GM18951 (cell line): Measurements from ENCODE around the gene TBC1D22A.

Source experiments
- POLR2A ChIP-seq: IDR thresholded peaks from 4 replicates; pipeline ENCODE4 v1.6.1; 2011; ENCODE audit warnings: mild to moderate bottlenecking; ENCODE audit not compliant: insufficient read length, insufficient read depth; ENCODE audit errors: extremely low read depth
- in situ Hi-C: fragments of 300-500 bp; cut with MboI; formaldehyde crosslinking; loops from one replicate; pipeline ENCODE4 v1.12.0; 2022; ENCODE audit warnings: low sequenced_read_pairs, mixed read lengths, inconsistent platforms; ENCODE audit not compliant: unreplicated experiment

TBC1D22A gene

DNA sequence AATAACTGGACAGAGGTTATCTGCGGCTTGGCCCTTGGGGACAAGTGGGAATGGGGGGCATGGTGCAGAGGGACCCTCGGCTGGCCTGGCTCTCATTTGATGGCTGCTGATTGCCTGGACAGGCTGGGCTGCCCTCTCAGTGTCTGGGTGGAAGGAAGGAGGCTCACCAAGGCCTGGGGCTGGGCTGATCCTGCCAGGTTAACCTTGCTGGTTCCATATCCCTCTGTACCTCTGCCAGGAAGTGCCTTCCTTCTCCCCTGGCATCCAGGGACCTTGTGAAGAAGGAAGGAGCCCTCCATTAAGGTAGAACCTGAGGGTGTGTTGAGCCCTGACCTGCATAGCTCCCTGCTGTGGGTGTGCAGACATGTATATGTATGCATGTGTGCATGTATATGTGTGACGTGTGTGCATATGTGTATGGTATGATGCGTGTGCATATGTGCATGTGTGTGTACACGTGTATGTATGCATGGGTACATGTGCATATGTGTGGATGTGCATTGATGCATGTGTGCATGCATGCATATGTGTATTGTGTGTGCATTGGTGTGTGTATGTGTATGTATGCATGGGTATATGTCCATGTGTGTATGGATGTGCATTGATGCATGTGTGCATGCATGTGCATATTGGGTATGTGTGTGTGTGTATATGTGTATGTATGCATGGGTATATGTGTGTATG lies 433.9 kb downstream of the TBC1D22A start:
- in situ Hi-C loops, result no loop called here
- TF ChIP-seq POLR2A, result no peak

DNA sequence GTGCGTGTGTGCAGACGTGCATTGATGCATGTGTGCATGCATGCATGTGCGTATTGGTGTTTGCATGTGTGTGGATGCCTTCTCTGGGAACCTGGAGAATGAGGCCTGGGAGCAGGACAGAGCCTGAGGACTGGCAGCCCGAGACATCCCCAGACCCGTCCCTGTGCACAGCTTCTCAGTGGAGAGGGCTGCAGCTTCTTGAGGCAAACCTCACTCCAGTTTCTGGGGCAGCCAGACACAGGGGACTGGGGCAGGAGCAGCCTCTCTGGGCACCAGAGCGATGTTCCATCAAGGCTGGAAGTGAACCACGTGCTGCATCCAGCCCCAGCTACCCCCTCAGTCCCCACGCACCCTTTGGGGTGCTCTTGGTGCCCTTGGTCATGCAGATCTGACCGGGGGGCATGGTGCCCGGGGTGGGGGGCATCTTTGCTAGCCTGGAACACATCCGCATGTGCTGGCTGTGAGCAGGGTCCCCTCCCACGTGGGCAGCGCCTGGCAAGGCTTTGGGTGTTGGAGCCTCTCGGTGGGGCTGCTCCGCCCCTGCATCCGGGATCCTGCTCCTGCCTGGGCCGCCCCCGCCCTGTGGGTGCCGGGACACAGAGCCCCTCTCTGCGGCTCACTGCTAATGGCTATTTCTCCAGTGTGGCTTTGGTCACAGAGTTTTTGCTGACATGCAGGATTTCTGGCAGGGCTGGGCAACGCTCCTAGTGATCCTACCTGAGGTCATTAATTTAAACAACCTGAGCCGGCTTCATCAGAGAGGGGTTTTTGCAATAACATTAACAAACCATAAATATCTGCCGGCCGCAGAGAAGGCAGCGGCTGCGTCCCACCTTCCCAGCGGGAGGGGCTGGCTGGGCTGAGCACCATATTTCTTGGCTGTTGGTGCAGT lies 434.7 kb downstream of the TBC1D22A start:
- in situ Hi-C loops, result no loop called here
- TF ChIP-seq POLR2A, result no peak

GRCh38 chr22:47197773-47198500 lies 435.5 kb downstream of the TBC1D22A start:
- in situ Hi-C loops, result no loop called here

GRCh38 chr22:47198801-47199251 lies 436.4 kb downstream of the TBC1D22A start:
- no peak for TF ChIP-seq POLR2A
- in situ Hi-C loops, result no loop called here

More at GRCh38 chr22:47197773-47198500, 435.5 kb downstream of the TBC1D22A start:
- TF ChIP-seq POLR2A, result no peak

DNA sequence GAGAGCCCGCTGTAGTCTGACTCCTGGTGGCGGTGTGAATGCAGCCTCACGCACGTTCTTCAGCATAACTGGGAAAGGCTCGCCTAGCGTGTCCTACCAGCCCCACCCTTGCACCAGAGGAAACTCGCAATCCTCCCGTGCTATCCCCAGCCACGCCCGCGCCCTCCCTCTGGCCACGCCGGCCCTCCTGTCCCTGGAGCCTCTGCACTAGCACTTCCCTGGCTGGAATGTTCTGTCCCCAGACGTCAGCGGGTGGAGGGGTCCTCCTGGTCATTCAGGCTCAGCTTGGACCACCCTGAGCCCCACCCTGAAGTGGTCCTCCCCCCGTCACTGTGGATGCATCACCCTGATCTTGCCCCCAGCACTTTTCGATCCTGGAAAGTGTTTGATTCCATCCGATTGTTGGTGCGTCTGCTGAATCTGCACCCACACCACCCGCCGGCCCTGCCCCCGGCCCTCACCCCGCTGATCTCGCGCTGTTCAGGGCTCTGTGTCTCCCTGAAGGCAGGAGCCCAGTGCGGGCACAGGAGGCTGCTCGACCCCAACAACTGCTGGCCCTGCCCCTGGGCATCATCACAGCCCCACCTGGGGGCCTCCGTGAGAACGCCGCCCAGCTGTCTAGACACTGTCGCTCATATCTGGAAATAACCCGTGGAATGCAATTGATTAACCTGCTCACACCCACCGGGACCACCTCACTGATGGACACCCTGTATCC lies 437.0 kb downstream of the TBC1D22A start:
- no peak for TF ChIP-seq POLR2A
- in situ Hi-C loops, result no loop called here

DNA sequence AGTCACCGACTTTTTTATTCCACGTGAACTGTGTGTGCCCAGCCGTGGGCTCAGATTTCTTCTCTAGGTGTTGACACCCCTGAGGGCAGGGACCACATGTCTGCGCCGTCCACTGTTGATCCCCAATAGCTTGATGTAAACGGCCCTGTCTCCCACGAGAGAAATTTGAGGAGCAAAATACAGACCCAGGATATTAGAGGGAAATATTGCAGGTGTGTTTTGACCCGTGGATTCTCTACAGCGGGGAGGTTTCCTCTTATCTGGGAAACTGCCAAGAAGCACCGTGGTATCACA lies 437.5 kb downstream of the TBC1D22A start:
- in situ Hi-C loops, result loop anchor here (25.0 kb wide), 1 partner anchor 1287 kb away; a partner anchor contains a TSS
- no peak for TF ChIP-seq POLR2A

- in situ Hi-C loops, result loop anchor here (25.0 kb wide), 1 partner anchor 1287 kb away; a partner anchor contains a TSS
- TF ChIP-seq POLR2A, result no peak
These were observed 438.0 kb downstream of the TBC1D22A start for GRCh38 chr22:47200273-47201051.

DNA sequence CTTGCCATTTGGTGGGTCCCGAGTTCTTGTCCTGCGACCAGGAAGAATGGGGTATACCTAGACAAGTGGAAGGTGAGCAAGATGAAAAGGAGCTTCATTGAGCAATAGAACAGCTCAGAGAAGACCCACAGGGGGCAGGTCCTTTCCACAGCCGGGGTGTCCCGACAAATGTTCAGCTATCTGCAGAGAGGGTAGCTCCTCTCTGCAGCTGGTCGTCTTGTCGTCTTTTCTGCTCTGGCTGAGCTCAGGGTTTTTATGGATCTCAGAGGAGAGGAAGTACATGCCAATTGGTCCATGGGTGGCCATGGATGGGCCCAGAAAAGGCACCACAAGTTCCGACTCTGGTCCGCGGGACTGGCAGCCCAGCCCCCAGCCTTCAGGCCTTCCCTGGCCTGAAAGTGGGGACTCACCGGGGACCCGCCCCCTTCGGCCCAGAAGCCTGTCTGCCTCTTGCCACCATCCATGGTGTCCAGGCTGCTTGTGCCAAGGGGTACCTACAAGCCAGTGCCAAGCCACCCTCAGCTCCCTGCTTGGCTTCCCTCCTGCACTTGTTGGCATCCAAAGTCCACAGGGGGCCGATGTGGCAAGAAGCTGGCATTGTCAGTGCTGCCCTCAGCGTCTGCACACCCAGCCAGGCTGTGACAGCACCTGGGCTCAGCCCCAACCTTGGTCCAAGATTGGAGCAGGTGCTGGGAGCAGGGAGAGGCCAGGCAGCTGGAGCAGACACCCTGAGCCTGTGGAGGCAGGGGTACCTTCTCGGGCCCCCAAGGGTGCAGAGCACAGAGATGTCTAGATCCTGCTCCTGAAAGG lies 438.9 kb downstream of the TBC1D22A start:
- no peak for TF ChIP-seq POLR2A
- in situ Hi-C loops, result loop anchor here (25.0 kb wide), 1 partner anchor 1286 kb away; a partner anchor contains a TSS

DNA sequence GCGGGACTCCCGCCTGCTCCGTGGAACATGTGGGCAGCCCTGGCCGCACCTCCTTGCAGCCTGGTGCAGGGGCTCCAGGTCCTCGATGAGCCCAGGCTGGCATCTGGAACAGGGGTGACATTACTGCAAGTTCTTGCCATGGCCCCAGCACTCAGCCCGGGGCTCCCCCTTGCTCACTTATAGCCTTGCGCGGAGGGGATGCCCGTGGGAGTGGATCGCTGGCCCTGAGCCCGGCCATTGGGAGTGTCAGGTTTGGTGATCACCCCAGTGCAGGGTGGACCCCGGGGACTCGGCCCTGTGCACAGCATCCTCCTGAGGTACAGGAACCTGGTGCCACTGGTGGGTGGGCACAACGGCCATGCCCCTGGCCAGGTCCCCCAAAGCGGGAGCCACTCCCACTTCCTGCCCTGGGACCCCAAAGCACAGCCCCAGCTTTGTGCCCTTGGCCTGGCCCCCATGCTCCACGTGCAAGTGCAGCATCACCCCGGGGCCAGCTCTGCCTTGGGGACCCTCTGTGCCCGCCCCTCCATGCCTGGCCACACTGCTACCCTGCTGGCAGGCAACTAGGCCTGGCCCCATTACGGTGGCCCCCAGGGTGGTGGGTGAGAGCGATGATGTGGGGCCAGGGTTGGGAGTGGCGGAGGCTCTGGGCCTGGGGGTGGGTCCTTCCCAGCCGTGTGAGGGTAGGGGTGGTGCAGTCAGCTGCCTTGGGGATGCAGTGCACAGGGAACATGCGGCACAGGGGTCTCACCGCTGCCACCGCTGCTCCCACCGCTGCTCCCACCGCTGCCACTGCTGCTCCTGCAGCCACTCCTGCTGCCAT lies 439.8 kb downstream of the TBC1D22A start:
- no peak for TF ChIP-seq POLR2A
- in situ Hi-C loops, result loop anchor here (25.0 kb wide), 1 partner anchor 1285 kb away; a partner anchor contains a TSS

- in situ Hi-C loops, result loop anchor here (25.0 kb wide), 1 partner anchor 1284 kb away; a partner anchor contains a TSS
- no peak for TF ChIP-seq POLR2A
These were observed 440.5 kb downstream of the TBC1D22A start for GRCh38 chr22:47202819-47203553.

- TF ChIP-seq POLR2A, result no peak
- in situ Hi-C loops, result loop anchor here (25.0 kb wide), 1 partner anchor 1284 kb away; a partner anchor contains a TSS
These were observed 441.1 kb downstream of the TBC1D22A start for GRCh38 chr22:47203554-47203991.
